ENCODE data around the gene INHBC.

INHBC gene

GRCh38 chr12:57456145-57456700, 21.6 kb downstream of the INHBC start:
- H3K4me3 ChIP-seq (ENCODE audit: low read depth, low read length): peak overlapping the region; percentile 22; the same call in 1 of the 2 replicates
- TF ChIP-seq, protein P1, sequence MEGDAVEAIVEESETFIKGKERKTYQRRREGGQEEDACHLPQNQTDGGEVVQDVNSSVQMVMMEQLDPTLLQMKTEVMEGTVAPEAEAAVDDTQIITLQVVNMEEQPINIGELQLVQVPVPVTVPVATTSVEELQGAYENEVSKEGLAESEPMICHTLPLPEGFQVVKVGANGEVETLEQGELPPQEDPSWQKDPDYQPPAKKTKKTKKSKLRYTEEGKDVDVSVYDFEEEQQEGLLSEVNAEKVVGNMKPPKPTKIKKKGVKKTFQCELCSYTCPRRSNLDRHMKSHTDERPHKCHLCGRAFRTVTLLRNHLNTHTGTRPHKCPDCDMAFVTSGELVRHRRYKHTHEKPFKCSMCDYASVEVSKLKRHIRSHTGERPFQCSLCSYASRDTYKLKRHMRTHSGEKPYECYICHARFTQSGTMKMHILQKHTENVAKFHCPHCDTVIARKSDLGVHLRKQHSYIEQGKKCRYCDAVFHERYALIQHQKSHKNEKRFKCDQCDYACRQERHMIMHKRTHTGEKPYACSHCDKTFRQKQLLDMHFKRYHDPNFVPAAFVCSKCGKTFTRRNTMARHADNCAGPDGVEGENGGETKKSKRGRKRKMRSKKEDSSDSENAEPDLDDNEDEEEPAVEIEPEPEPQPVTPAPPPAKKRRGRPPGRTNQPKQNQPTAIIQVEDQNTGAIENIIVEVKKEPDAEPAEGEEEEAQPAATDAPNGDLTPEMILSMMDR (IDR thresholded peaks at IDR 0.05; ENCODE audit: low read depth, low read length): 0 out of 2 replicates have a peak, but pooled peaks have one; percentile 34

DNA sequence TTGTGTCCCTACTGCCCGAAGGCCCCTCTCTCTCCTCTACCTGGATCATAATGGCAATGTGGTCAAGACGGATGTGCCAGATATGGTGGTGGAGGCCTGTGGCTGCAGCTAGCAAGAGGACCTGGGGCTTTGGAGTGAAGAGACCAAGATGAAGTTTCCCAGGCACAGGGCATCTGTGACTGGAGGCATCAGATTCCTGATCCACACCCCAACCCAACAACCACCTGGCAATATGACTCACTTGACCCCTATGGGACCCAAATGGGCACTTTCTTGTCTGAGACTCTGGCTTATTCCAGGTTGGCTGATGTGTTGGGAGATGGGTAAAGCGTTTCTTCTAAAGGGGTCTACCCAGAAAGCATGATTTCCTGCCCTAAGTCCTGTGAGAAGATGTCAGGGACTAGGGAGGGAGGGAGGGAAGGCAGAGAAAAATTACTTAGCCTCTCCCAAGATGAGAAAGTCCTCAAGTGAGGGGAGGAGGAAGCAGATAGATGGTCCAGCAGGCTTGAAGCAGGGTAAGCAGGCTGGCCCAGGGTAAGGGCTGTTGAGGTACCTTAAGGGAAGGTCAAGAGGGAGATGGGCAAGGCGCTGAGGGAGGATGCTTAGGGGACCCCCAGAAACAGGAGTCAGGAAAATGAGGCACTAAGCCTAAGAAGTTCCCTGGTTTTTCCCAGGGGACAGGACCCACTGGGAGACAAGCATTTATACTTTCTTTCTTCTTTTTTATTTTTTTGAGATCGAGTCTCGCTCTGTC, 22.3 kb downstream of the INHBC start:
- H3K4me3 ChIP-seq (ENCODE audit: low read depth, low read length): no peak overlapping the region
- TF ChIP-seq, protein P1 (IDR thresholded peaks at IDR 0.05; ENCODE audit: low read depth, low read length): no peak

- peak overlapping the region; percentile 55 for H3K4me3 ChIP-seq (ENCODE audit: low read depth, low read length)
- TF ChIP-seq, protein P1 (IDR thresholded peaks at IDR 0.05; ENCODE audit: low read depth, low read length): no peak
Measured at GRCh38 chr12:57458665-57459054, 24.1 kb downstream of the INHBC start.

DNA sequence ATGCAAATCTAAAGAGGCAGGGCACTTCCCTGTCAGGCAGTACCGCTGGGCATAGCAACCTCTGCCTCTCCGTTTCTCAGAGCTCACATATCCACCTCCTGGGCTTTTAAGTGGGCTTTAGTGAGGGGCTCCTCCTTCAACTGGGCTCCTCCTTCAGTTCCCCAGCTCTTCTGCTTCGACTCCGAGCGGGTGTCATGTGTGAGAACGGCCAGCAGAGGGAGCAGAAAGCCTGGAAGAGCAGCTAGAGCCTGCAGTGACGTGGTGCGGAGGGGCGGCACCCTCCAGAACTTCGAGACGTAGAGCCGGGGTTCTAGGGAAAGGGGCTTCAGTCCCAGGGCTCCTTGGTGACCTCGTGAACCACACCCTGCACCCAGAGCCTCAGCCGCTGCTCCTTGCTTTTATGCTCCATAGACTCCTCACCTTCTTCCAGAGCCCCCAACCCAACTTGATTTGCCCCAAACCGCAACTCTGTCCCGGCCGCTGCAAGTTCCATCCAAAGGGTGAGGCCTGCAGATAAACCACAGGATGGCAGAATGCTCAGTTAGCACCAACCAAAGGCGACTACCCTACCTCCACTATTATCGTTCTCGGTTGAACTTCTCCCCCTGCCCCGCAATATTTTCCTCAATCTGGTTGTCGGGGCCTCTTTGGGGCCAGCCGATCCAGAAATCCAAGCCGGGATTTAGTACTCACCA, 24.6 kb downstream of the INHBC start:
- TF ChIP-seq, protein P1 (IDR thresholded peaks at IDR 0.05; ENCODE audit: low read depth, low read length): peak; percentile 67
- peak overlapping the region; percentile 55 for H3K4me3 ChIP-seq (ENCODE audit: low read depth, low read length)

DNA sequence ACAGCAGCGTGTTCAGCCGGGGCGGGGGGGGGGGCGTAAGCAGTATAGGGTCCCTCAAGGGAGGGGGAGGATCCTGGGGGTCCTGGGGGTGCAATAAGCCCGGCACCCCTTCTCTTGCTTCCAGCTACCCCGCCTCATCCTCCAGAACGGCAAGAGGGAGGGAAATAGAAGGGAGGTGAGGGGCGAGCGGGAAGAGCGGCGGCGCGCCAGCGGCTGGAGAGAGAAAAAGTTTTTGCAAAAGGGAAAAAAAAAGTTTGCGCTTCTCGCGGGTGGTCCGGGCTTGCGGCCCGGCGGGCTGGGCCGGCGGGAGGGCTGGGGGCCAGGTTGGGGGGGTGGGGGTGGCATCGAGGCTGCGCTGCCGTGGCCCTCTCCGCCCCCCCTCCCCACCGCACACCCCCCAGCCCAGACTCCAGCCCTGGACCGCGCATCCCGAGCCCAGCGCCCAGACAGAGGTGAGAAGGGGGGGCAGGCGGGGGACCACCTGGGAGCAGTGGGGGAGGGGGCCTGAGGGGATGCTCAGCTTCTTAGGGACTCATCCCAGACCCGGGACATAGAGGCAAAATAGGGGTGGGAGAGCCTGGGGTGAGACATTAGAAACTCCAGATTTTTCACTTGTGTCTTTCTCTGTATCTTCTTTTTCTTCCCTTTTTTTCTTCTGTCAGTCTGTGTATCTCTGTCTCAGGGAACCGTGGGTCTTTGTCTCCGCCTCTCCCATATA, 25.3 kb downstream of the INHBC start, which contains the start of gene GLI1:
TSS of gene GLI1 (plus strand) at position 36 of the 718 bp plus-strand sequence. CDS start 3,907 bp downstream, outside the sequence.
- peak within 1 kb of the TSS; percentile 55 for H3K4me3 ChIP-seq (ENCODE audit: low read depth, low read length)
- TF ChIP-seq, protein P1 (IDR thresholded peaks at IDR 0.05; ENCODE audit: low read depth, low read length): no peak

DNA sequence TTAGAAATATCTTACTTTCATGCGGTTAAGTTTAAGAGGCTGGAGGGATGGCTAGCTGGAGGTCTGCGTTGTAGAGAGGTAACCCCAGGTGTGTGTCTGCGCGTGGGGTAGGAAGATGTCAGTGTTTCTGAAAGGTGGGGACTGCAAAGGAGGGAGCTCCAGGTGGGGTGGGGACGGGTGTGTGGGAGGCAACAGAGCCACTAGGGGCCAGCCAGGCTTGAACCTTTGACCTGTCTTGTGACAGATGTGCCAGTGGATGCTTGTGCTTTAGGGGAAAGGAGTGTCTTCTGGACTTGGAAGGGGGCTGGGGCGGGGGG, 25.8 kb downstream of the INHBC start:
- H3K4me3 ChIP-seq (ENCODE audit: low read depth, low read length): peak overlapping the region; percentile 55
- TF ChIP-seq, protein P1 (IDR thresholded peaks at IDR 0.05; ENCODE audit: low read depth, low read length): no peak
